Erythroblast (primary cell): Measurements from ENCODE around the gene SH3PXD2B.

ENCODE experiments used
- GATA1 ChIP-seq: IDR thresholded peaks from 2 replicates; pipeline ENCODE4 v1.6.1; 2011; ENCODE audit warnings: low read depth, mild to moderate bottlenecking, control low read depth, low read length, moderate library complexity
- POLR2A ChIP-seq: IDR thresholded peaks from 2 replicates; pipeline ENCODE4 v1.6.1; 2011; ENCODE audit warnings: mild to moderate bottlenecking, low read length

GRCh38 chr5:172452398-172453205 is 1.7 kb downstream of the SH3PXD2B start:
- TF ChIP-seq GATA1 = no peak
- no peak for TF ChIP-seq POLR2A
